AG10803 (cell line): ENCODE measurements around the gene GRIP1.

ENCODE experiments used
- DNase-seq: peaks from one replicate; pipeline ENCODE4 v3.0.0; 2010; ENCODE audit warnings: low read depth
- H3K4me3 ChIP-seq: 2 replicates; pipeline ENCODE4 v1.5.1; 2011; ENCODE audit warnings: mild to moderate bottlenecking, low read length, control low read depth
- CTCF ChIP-seq: conservative IDR thresholded peaks from 2 replicates; pipeline ENCODE4 v1.5.1; 2011; ENCODE audit warnings: mild to moderate bottlenecking, low read length, control low read depth, inconsistent platforms

The GRIP1 gene

GRCh38 chr12:66590275-66590985, 88.4 kb downstream of the GRIP1 start:
- no peak for DNase-seq
- H3K4me3 ChIP-seq: no peak overlapping the region

GRCh38 chr12:66589095-66589494, 89.8 kb downstream of the GRIP1 start:
- DNase-seq: no peak
- TF ChIP-seq CTCF: no peak
- no peak overlapping the region for H3K4me3 ChIP-seq

More at GRCh38 chr12:66590275-66590985, 88.4 kb downstream of the GRIP1 start:
- no peak for TF ChIP-seq CTCF

- TF ChIP-seq CTCF: no peak
- no peak for DNase-seq
- no peak overlapping the region for H3K4me3 ChIP-seq
These were observed 91.0 kb downstream of the GRIP1 start for GRCh38 chr12:66587912-66588311.

- no peak for TF ChIP-seq CTCF
- H3K4me3 ChIP-seq: no peak overlapping the region
- DNase-seq: no peak
These were observed 94.2 kb downstream of the GRIP1 start for GRCh38 chr12:66584673-66585072.

- no peak for TF ChIP-seq CTCF
- no peak overlapping the region for H3K4me3 ChIP-seq
- no peak for DNase-seq
These were observed 105.3 kb downstream of the GRIP1 start for GRCh38 chr12:66573605-66574004.

GRCh38 chr12:66572845-66573244, 106.0 kb downstream of the GRIP1 start:
- H3K4me3 ChIP-seq: no peak overlapping the region
- no peak for TF ChIP-seq CTCF
- no peak for DNase-seq

- no peak overlapping the region for H3K4me3 ChIP-seq
- TF ChIP-seq CTCF: no peak
- no peak for DNase-seq
These were observed 107.4 kb downstream of the GRIP1 start for GRCh38 chr12:66571361-66571915.
